ENCODE data around the gene HEMGN.
"Not testable (repeated sequence)": the region's sequence is repeated elsewhere in the genome, so short reads cannot be mapped to it uniquely, and the experiment has no call there.

HEMGN gene

DNA sequence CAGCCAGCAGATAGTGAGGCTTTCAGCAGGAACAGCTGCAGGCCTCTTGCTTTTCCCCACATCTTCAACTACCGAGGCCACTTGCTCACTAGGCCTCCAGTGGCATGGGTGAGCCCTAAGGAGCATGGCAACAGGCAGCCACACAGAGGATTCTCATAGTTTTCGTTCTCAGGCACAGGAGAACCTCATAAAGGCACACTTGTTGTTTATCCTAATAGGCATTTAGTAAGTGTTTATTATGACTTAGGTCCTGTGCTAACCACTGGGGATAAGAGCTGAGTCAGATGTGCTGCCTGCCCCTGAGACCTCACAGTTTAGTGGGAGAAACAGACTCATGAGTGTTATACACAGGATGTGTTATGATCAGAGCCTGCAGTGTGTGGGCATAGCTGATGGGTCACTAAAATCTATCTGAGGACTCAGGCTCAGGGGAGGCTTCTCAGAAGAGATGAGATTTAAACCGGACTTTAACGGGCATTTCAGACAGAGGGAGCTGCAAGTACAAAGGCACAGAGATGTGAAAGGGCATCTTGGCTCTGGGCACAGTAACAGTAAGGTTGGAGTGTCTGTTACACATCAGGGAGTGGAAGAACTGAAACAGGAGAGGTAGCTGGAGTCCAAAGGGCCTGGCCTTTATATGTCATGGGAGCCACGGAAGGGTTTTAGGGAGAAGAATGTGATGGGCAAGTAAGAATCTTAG, 21.0 kb upstream of the HEMGN start:
- H3K4me3 ChIP-seq (ENCODE audit: low read depth, low read length): no peak overlapping the region
- TF ChIP-seq, protein P1, sequence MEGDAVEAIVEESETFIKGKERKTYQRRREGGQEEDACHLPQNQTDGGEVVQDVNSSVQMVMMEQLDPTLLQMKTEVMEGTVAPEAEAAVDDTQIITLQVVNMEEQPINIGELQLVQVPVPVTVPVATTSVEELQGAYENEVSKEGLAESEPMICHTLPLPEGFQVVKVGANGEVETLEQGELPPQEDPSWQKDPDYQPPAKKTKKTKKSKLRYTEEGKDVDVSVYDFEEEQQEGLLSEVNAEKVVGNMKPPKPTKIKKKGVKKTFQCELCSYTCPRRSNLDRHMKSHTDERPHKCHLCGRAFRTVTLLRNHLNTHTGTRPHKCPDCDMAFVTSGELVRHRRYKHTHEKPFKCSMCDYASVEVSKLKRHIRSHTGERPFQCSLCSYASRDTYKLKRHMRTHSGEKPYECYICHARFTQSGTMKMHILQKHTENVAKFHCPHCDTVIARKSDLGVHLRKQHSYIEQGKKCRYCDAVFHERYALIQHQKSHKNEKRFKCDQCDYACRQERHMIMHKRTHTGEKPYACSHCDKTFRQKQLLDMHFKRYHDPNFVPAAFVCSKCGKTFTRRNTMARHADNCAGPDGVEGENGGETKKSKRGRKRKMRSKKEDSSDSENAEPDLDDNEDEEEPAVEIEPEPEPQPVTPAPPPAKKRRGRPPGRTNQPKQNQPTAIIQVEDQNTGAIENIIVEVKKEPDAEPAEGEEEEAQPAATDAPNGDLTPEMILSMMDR (IDR thresholded peaks at IDR 0.05; ENCODE audit: control insufficient read depth, extremely low read depth, insufficient read depth): no peak
- no peak for DNase-seq (ENCODE audit: low read depth)

DNA sequence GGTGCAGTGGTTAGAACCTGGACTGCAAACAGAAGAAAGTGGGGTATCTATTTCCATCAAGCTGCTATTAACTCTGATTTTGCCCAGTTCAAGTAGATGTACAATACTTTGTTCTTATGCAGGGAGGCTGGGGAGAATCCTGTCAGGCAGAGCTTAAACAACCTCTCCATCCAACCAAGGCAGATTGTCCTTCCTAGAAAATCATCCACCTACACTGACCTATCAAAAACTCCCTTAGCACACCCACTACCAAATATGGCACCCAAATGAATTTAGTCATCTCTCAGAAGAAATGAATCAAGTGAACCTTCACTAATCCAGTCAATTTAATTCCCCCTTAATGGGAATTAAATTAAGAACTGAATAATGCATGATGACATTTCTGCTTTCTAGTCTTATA, 18.4 kb upstream of the HEMGN start:
- DNase-seq (ENCODE audit: low read depth): no peak
- TF ChIP-seq, protein P1 (IDR thresholded peaks at IDR 0.05; ENCODE audit: control insufficient read depth, extremely low read depth, insufficient read depth): no peak
- H3K4me3 ChIP-seq (ENCODE audit: low read depth, low read length): no peak overlapping the region

DNA sequence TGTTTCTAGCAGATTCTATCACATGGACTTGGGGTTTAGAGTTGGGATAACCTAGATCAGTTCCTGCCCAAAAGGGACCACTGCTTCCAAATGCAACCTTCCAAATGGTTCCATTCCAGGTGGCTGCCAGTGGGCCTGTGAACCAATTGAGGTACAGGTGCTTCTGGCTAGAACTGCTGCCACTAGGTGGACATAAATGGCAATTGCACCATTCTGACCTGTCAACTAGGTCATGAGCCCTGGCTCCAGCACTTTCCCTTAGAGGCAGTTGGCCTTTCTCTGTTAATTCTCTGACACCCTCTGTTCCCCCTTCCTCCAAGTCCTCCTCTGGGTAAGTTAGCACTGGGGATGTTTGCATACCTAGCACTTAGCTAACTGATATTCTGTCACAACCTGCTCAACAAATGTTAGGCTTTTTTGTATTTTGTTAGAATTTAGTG, 16.6 kb upstream of the HEMGN start:
- DNase-seq (ENCODE audit: low read depth): peak; percentile 27
- TF ChIP-seq, protein P1 (IDR thresholded peaks at IDR 0.05; ENCODE audit: control insufficient read depth, extremely low read depth, insufficient read depth): peak; percentile 81
- no peak overlapping the region for H3K4me3 ChIP-seq (ENCODE audit: low read depth, low read length)

DNA sequence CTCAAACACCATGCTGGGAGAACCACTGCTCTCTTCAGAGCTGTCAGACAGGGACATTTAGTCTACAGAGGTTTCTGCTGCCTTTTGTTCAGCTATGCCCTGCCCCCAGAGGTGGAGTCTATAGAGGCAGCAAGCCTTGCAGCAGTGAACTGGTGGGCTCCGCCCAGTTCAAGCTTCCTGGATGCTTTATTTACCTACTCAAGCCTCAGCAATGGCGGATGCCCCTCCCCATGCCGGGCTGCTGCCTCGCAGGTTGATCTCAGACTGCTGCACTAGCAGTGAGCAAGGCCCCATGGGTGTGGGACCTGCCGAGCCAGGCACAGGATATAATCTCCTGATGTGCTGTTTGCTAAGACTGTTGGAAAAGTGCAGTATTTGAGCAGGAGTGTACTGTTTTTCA, 12.9 kb upstream of the HEMGN start:
- not testable (repeated sequence) for H3K4me3 ChIP-seq (ENCODE audit: low read depth, low read length); DNase-seq (ENCODE audit: low read depth)

DNA sequence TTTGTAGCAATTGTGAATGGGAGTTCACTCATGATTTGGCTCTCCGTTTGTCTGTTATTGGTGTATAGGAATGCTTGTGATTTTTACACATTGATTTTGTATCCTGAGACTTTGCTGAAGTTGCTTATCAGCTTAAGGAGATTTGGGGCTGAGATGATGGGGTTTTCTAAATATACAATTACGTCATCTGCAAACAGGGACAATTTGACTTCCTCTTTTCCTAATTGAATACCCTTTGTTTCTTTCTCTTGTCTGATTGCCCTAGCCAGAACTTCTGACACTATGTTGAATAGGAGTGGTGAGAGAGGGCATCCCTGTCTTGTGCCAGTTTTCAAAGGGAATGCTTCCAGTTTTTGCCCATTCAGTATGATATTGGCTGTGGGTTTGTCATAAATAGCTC, 9.1 kb upstream of the HEMGN start:
- not testable (repeated sequence) for DNase-seq (ENCODE audit: low read depth); H3K4me3 ChIP-seq (ENCODE audit: low read depth, low read length)

DNA sequence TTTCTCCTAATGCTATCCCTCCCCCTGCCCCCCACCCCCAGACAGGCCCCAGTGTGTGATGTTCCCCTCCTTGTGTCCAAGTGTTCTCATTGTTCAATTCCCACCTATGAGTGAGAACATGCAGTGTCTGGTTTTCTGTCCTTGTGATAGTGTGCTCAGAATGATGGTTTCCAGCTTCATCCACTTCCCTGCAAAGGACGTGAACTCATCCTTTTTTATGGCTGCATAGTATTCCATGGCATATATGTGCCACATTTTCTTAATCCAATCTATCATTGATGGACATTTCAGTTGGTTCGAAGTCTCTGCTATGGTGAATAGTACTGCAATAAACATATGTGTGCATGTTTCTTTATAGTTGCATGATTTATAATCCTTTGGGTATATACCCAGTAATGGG, 7.5 kb upstream of the HEMGN start:
- H3K4me3 ChIP-seq (ENCODE audit: low read depth, low read length); DNase-seq (ENCODE audit: low read depth): not testable (repeated sequence)

DNA sequence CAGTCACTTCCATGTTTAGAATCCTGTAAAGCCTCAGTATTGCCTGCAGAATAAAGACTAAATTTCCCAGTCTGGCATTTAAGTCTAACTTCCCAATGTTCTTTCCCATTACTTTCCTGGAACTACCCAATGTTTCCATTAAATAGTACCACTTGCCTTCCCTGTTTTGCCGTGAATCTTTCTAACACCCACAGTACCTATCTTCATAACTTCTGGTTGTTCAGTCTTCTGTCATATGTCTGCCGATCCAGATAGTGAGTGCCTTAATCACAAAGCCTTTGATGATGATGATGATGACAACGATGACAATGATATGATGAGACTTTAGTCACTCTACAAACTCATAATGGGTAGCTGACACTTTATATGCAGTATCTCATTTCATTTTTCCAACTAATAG, 6.6 kb upstream of the HEMGN start:
- no peak overlapping the region for H3K4me3 ChIP-seq (ENCODE audit: low read depth, low read length)
- DNase-seq (ENCODE audit: low read depth): no peak
- TF ChIP-seq, protein P1 (IDR thresholded peaks at IDR 0.05; ENCODE audit: control insufficient read depth, extremely low read depth, insufficient read depth): no peak

DNA sequence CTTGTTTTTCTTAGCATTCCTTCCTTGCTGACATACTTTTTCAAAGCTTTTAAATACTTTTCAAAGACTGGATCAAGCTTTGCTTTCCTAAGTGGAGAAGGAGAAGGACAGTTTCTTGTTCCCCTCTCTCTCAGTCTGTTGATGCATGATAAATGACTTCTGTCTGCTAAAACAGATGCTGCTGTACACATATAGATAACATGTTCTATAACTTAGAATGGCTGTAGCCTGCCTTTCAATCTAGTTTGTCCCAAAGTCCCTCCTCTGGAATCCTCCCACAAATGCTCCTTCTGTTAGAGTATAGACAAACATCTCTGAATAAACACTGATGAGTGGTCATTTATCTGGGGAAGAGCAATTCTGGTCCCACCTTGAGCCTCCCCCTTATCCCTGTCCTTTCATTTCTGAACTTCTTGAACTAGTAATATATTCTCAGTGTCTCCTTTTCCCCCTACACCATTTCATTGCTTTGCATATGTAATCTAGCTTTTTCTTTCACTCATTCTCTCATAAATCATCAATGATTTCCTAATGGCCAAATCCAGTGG, 5.4 kb upstream of the HEMGN start:
- TF ChIP-seq, protein P1 (IDR thresholded peaks at IDR 0.05; ENCODE audit: control insufficient read depth, extremely low read depth, insufficient read depth): no peak
- no peak for DNase-seq (ENCODE audit: low read depth)
- no peak overlapping the region for H3K4me3 ChIP-seq (ENCODE audit: low read depth, low read length)
